GM10266 (cell line): Measurements from ENCODE around the gene CDC42EP5.
"Not testable (repeated sequence)": the region's sequence is repeated elsewhere in the genome, so short reads cannot be mapped to it uniquely, and the experiment has no call there.

ENCODE experiments used
- DNase-seq: peaks from one replicate; pipeline ENCODE4 v3.0.0; 2012; ENCODE audit errors: extremely low spot score
- TF ChIP-seq, protein P1 (sequence below): IDR thresholded peaks from 2 replicates; pipeline ENCODE4 v1.5.1; 2012; ENCODE audit warnings: mild to moderate bottlenecking, low read depth; ENCODE audit not compliant: control insufficient read depth, insufficient read depth; ENCODE audit errors: missing control alignments

CDC42EP5 gene, protein sequence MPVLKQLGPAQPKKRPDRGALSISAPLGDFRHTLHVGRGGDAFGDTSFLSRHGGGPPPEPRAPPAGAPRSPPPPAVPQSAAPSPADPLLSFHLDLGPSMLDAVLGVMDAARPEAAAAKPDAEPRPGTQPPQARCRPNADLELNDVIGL

DNA sequence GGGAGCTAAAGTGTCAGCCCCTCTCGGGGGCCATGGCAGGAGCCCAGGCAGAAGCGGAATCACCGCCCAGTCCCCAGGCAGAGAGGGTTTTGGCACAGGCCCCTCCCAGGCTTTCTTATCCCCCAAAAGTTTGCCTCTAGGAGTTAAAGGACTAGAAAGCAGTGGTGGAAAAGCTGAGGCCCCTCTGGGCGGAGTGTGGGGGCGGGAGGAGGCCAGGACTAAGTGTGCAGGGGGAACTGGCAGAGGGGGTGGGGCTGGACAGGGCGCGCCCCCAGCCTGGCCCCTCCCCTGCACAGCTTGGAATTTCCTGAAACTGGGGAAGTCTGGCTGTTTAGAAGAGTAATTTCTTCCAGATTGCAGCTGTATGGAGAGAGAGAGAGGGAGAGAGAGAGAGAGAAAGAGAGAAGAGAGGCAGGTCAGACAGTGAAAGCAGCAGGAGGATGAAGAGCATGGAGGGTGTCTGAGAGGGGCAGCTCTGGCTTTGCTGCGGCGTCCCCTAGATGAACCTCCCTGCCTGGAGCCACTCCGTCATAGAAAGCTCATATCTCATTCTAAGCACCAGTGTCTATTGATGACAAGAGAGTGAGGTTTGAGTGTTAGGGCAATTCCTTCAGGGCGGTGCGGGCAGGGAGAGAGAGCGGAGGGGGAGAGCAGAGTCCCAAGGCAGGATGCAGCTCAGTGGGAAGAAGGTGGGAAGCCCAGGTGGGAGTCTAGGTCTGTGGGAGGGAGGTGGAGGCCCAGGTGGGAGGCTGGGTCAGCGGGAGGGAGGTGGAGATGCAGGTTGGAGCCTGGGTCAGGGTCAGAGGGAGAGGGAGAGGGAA is at the start of gene CDC42EP5:
CDC42EP5 (minus strand) TSS at position 226 of the 821 bp plus-strand sequence. CDS start 7,749 bp downstream, outside the sequence.
- TF ChIP-seq, protein P1, sequence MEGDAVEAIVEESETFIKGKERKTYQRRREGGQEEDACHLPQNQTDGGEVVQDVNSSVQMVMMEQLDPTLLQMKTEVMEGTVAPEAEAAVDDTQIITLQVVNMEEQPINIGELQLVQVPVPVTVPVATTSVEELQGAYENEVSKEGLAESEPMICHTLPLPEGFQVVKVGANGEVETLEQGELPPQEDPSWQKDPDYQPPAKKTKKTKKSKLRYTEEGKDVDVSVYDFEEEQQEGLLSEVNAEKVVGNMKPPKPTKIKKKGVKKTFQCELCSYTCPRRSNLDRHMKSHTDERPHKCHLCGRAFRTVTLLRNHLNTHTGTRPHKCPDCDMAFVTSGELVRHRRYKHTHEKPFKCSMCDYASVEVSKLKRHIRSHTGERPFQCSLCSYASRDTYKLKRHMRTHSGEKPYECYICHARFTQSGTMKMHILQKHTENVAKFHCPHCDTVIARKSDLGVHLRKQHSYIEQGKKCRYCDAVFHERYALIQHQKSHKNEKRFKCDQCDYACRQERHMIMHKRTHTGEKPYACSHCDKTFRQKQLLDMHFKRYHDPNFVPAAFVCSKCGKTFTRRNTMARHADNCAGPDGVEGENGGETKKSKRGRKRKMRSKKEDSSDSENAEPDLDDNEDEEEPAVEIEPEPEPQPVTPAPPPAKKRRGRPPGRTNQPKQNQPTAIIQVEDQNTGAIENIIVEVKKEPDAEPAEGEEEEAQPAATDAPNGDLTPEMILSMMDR = no peak
- DNase-seq = peak; percentile 34

DNA sequence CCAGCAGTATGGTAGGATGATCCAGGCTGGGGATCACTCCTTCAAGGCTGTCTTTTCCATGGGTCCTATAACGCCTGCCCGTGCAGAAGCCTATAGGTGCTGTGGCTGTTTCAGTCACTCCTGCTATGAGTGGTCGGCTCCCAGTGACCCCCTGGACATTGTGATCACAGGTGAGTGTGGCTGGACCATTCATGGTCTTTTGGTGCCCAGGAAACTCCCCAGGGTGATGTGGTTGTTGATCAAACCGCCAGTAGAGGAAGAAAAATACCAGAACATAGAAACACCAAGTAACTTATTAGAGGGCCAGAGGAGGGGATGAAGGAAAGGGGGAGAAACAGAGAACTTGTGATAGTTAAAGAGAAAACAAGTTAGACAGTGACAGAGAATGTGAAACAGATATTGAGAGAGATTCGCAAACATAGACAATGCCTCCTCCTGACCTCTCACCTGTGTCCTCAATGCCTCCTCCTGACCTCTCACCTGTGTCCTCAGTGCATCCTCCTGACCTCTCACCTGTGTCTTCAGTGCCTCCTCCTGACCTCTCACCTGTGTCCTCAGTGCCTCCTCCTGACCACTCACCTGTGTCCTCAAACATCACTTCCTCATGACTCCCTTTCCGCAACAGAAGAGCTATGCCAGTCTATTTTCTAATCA is 48.9 kb upstream of the CDC42EP5 start:
- DNase-seq = no peak
- TF ChIP-seq, protein P1 = no peak

DNA sequence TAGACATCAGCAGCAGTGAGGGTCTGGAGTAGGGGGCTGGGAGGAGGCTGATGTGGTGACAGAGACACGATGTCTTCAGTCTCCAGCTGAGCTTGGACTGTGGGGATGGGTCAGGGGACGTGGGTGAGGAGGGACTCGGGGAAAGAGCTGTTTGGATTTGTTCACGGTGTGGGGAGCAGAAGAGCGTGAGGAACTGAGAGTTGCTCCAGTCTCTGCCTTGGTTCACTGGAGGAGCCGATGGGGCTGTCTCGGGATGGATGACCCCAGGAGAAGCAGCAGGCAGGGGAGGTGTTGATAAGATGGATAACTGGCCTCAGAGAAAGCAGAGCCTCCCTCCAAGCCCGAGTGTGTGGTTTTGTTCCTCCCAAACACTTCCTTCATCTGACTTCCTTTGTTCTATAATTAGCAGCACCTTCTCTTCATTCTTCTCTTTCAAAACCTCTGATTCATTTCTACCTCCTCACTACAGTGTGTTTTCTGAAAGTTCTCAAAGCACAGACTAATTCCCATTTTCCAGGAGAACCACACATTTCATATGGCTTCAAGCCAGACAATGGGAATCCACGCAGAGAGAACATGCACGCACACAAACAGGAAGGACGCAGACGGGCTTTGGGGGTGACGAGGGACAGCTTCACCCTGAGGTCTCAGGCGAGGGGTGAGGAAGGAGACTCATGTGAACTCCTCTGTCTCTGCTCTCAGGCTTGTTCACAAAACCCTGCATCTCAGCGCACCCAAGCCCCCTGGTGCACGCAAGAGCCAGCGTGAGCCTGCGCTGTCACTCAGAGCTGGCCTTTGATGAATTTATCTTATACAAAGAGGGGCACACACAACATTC is 48.1 kb upstream of the CDC42EP5 start:
- TF ChIP-seq, protein P1 = no peak
- no peak for DNase-seq

DNA sequence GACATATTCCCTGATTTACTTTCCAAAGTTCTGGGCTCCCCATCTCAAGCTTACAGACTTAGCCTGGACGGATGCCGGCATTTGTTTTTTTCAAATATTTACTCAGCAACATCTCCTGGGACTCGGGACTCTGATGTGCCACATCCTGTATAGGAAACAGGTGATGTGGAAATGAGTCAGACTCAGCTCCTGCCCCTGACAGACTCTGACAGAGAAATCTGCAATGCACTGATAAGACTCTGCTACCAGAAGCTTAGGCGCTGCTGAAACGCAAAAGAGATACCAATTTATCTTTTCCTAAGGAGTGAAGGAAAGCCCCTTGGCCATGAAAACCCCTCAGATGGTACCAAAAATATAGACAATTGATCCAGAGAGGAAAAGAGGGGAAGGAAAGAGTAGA is 45.7 kb upstream of the CDC42EP5 start:
- peak; percentile 49 for DNase-seq
- TF ChIP-seq, protein P1 = no peak

DNA sequence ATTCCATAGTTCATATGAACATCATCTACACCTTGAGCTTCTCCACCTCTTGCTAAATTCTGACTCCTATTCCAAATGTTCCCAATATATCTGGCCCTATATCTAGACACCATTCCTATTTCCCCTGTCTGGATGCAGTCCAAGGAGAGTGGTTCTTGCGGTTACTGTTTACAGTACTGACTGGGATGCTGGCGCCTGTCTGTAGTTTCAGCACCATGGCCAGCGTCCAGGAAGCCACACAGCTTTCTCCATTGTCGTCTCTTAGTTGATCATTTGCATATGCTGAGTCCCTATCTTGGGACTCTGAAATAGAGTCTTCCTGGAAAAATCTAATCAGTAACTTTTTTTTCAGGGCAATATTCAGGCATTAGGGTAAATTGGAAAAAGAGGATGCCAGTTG is 44.4 kb upstream of the CDC42EP5 start:
- TF ChIP-seq, protein P1 = no peak
- DNase-seq = peak; percentile 71

DNA sequence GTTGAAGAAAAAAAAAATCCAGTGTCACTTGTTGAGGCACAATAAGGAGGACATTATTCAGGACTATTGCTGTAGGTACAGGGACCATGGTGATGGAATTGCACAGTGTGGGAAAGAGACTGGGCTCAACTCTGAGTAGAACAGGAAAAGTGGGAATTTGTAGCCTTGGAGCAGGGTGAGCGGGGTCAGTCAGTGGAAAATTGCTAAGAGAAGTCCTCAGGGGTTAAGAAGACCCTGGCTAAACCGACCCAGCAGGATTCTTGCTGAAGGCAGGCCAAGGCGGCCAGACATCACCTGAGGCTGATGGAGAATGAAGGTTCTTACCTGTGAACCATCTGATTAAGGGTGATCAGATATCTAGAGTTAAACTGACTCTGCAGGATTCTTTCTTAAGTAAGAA is 42.1 kb upstream of the CDC42EP5 start:
- DNase-seq = no peak
- TF ChIP-seq, protein P1 = no peak

DNA sequence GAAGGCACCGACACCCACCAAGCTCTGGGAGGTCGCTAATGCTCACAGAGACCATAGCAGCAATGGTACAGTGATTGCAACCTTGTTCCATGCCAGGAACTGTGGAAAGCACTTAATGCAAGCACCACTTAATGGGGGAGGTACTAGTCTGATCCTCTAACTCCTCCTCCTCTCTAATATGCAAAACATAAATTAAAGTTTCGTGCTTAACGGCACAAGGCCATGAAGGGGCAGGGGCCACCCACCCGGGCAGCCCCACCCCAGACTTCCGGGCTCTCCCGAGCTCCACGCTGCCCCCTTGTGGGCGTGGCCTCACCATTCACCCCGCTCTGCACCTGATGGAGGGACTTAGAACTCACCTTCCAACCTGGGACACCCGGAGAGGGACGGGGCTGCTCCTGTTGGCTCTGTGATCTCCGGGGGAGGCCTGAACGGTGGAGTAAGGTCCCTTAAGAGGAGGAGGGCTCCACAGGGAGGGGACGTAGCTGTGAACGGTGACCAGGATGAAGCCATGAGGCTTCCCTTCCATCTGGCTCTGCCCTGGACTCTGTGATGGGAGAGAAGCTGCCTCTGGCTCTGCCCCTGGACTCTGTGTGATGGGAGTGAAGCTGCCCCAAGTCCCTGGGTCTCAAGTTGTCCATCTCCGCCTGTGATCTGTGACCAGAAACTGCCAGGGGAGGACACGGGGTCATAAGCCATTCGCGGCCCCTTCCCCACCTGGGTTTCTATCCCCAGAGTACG is 36.3 kb upstream of the CDC42EP5 start:
- not testable (repeated sequence) for DNase-seq

DNA sequence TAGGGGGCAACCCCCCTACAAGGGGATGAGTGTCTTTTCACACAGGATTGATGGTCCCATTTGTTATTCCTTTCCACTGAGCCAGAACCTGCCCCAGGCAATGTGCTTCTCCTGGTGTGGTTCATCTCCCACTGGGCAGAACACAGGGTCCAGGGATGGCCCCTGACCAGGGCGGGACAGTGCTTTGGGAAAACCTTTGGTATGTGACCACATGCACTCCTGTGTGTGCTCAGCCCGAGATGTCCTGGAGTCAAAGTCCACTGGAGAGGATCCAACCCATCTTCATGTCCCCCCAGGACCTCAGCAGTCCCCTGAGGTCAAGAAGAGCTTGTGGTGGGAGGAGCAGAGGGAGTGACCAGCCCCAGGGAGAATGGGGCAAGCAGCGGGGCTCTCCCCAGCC is 35.4 kb upstream of the CDC42EP5 start:
- not testable (repeated sequence) for DNase-seq
